H1 (cell line): ENCODE measurements around the gene ZNF728. TPM values are rescaled to one million over a fixed set of nuclear protein-coding genes. Genes with fewer than 3 reads are reported as not detected.

Experiments
- CTCF ChIA-PET: fragments of 300-600 bp; sonication (Branson Sonifier 250); formaldehyde crosslinking; loops from one replicate; lab custom pipeline; 2021; ENCODE audit not compliant: partially characterized antibody; lab: Charles Lee
- POLR2A ChIA-PET: fragments of 300-600 bp; sonication (Branson Sonifier 250); formaldehyde crosslinking; loops from one replicate; lab custom pipeline; 2021; ENCODE audit warnings: inconsistent platforms; ENCODE audit not compliant: partially characterized antibody; lab: Charles Lee
- DNase-seq, 2 experiments: peaks; one replicate each; pipeline versions ENCODE4 v3.0.0 to v3.0.0-alpha.2; 2010 to 2022; ENCODE audit warnings: low spot score in 2 of 2, low read depth in 1 of 2, mixed read lengths in 1 of 2
- FAIRE-seq: peaks from 2 replicates; lab custom pipeline; 2011; peaks lifted over from hg19 to GRCh38; lab: Jason Lieb, UNC
- H2AFZ ChIP-seq: 2 replicates; pipeline ENCODE4 v1.8.1; 2012; ENCODE audit warnings: low read length, inconsistent platforms
- H2AK5ac ChIP-seq: 2 replicates; pipeline ENCODE4 v1.6.1; 2013; ENCODE audit warnings: low read depth, low read length
- H2BK120ac ChIP-seq: replicated peaks from 2 replicates; pipeline ENCODE3; 2013; ENCODE audit warnings: low read depth, low read length, inconsistent platforms
- H2BK12ac ChIP-seq: 2 replicates; pipeline ENCODE4 v1.6.1; 2013; ENCODE audit warnings: low read depth, low read length
- H2BK15ac ChIP-seq: 2 replicates; pipeline ENCODE4 v1.6.1; 2013; ENCODE audit warnings: low read length
- H2BK20ac ChIP-seq: 2 replicates; pipeline ENCODE4 v1.6.1; 2013; ENCODE audit warnings: low read length
- H2BK5ac ChIP-seq: 2 replicates; pipeline ENCODE4 v1.6.1; 2013; ENCODE audit warnings: low read depth, low read length
- H3K14ac ChIP-seq: 2 replicates; pipeline ENCODE4 v1.6.1; 2013; ENCODE audit warnings: inconsistent platforms; ENCODE audit not compliant: insufficient read length
- H3K18ac ChIP-seq: 2 replicates; pipeline ENCODE4 v1.6.1; 2013; ENCODE audit warnings: low read length; ENCODE audit errors: extremely low read depth
- H3K23ac ChIP-seq: 2 replicates; pipeline ENCODE4 v1.6.1; 2013; ENCODE audit warnings: inconsistent platforms; ENCODE audit not compliant: insufficient read length
- H3K23me2 ChIP-seq: 2 replicates; pipeline ENCODE4 v1.6.1; 2013; ENCODE audit warnings: low read depth, low read length
- H3K27ac ChIP-seq: 2 replicates; pipeline ENCODE4 v1.6.1; 2011; ENCODE audit warnings: low read depth, low read length, inconsistent platforms
- H3K27me3 ChIP-seq, 4 experiments: replicated peaks in 1 of 4; 1 replicate in 1 of 4; 2 replicates in 3 of 4; pipeline versions ENCODE4 v1.6.1 to v1.8.1; 2011 to 2013; ENCODE audit warnings: low read length in 3 of 4, mild to moderate bottlenecking in 3 of 4, inconsistent platforms in 2 of 4, mixed read lengths in 2 of 4, moderate library complexity in 1 of 4; ENCODE audit not compliant: control insufficient read depth in 3 of 4, insufficient read depth in 3 of 4; ENCODE audit errors: extremely low read depth in 1 of 4
- H3K36me3 ChIP-seq, 4 experiments: 2 replicates each; pipeline versions ENCODE4 v1.6.1 to v1.8.1; 2011 to 2013; ENCODE audit warnings: mild to moderate bottlenecking in 4 of 4, low read length in 3 of 4, moderate library complexity in 2 of 4, control low read depth in 1 of 4, inconsistent platforms in 1 of 4; ENCODE audit not compliant: insufficient read depth in 4 of 4, control insufficient read depth in 2 of 4
- H3K4ac ChIP-seq: replicated peaks from 2 replicates; pipeline ENCODE3; 2013; ENCODE audit warnings: low read length, low read depth, mixed read lengths, inconsistent platforms; ENCODE audit not compliant: insufficient read length
- H3K4me1 ChIP-seq, 4 experiments: replicated peaks in 1 of 4; 1 replicate in 1 of 4; 2 replicates in 3 of 4; pipeline versions ENCODE4 v1.6.1 to v1.8.1; 2011 to 2013; ENCODE audit warnings: low read length in 3 of 4, inconsistent platforms in 2 of 4, mixed read lengths in 1 of 4; ENCODE audit not compliant: insufficient read depth in 4 of 4, control insufficient read depth in 3 of 4
- H3K4me2 ChIP-seq, 2 experiments: 2 replicates each; pipeline versions ENCODE4 v1.6.1 to v1.8.1; 2011 to 2013; ENCODE audit warnings: low read depth in 2 of 2, low read length in 2 of 2, control low read depth in 1 of 2, inconsistent platforms in 1 of 2, mild to moderate bottlenecking in 1 of 2; ENCODE audit not compliant: insufficient read depth in 1 of 2
- H3K4me3 ChIP-seq, 4 experiments: fragments of 200-600, 300-600 bp in 1 of 4; sonication (generic), shearing (Covaris generic), sonication (Bioruptor Twin) in 1 of 4; 2 replicates each; pipeline versions ENCODE4 v1.5.1 to v1.8.1; 2011 to 2016; ENCODE audit warnings: low read length in 4 of 4, low read depth in 3 of 4, control low read depth in 2 of 4, inconsistent platforms in 2 of 4, mild to moderate bottlenecking in 2 of 4, mixed read lengths in 1 of 4, moderate library complexity in 1 of 4; ENCODE audit not compliant: insufficient read depth in 2 of 4; ENCODE audit errors: extremely low read depth in 1 of 4
- H3K56ac ChIP-seq: replicated peaks from 2 replicates; pipeline ENCODE3; 2013; ENCODE audit warnings: low read depth, mild to moderate bottlenecking, mixed read lengths, low read length, inconsistent platforms; ENCODE audit not compliant: insufficient read length
- H3K79me1 ChIP-seq: 2 replicates; pipeline ENCODE4 v1.6.1; 2013; ENCODE audit warnings: low read depth, low read length, control low read depth
- H3K79me2 ChIP-seq, 2 experiments: 2 replicates each; pipeline versions ENCODE4 v1.6.1 to v1.8.1; 2012 to 2013; ENCODE audit warnings: low read length in 2 of 2, mild to moderate bottlenecking in 2 of 2, inconsistent platforms in 1 of 2; ENCODE audit not compliant: insufficient read depth in 2 of 2, control insufficient read depth in 1 of 2
- H3K9ac ChIP-seq, 4 experiments: replicated peaks in 1 of 4; 1 replicate in 1 of 4; 2 replicates in 3 of 4; pipeline versions ENCODE4 v1.6.1 to v1.8.1; 2011 to 2013; ENCODE audit warnings: low read depth in 3 of 4, low read length in 3 of 4, control low read depth in 2 of 4, mild to moderate bottlenecking in 2 of 4, moderate library complexity in 2 of 4, inconsistent platforms in 1 of 4; ENCODE audit errors: extremely low read depth in 1 of 4
- H3K9me3 ChIP-seq, 2 experiments: 2 replicates each; pipeline versions ENCODE4 v1.6.1 to v1.8.1; 2012 to 2013; ENCODE audit warnings: mild to moderate bottlenecking in 2 of 2, moderate library complexity in 2 of 2, control low read depth in 1 of 2, inconsistent platforms in 1 of 2, low read depth in 1 of 2, low read length in 1 of 2, mixed read lengths in 1 of 2; ENCODE audit not compliant: insufficient read depth in 2 of 2
- H4K20me1 ChIP-seq, 2 experiments: replicated peaks in 1 of 2; 2 replicates each; pipeline versions ENCODE3 to v1.8.1; 2011 to 2013; ENCODE audit warnings: inconsistent platforms in 2 of 2, low read length in 2 of 2, mild to moderate bottlenecking in 1 of 2; ENCODE audit not compliant: insufficient read depth in 2 of 2, control insufficient read depth in 1 of 2
- H4K5ac ChIP-seq: 2 replicates; pipeline ENCODE4 v1.6.1; 2013; ENCODE audit warnings: low read length, low read depth, mixed read lengths, inconsistent platforms; ENCODE audit not compliant: insufficient read length
- H4K8ac ChIP-seq: 2 replicates; pipeline ENCODE4 v1.8.0; 2013; ENCODE audit warnings: mild to moderate bottlenecking, moderate library complexity, low read length, inconsistent platforms; ENCODE audit not compliant: insufficient read depth; ENCODE audit errors: extremely low read depth
- H4K91ac ChIP-seq: replicated peaks from 2 replicates; pipeline ENCODE3; 2013; ENCODE audit warnings: low read length, mixed read lengths, inconsistent platforms; ENCODE audit not compliant: insufficient read length
- ASH2L ChIP-seq: fragments of 200-600, 300-600 bp; sonication (generic); IDR thresholded peaks from one replicate; pipeline ENCODE4 v1.7.1; 2017; ENCODE audit warnings: low read length
- ATF2 ChIP-seq: IDR thresholded peaks from 2 replicates; pipeline ENCODE4 v1.6.1; 2012; ENCODE audit warnings: low read length, inconsistent platforms
- ATF3 ChIP-seq: IDR thresholded peaks from 2 replicates; pipeline ENCODE4 v1.6.1; 2011; ENCODE audit warnings: low read depth, mild to moderate bottlenecking, low read length; ENCODE audit not compliant: insufficient read depth
- BCL11A ChIP-seq, 2 experiments: IDR thresholded peaks; one replicate each; pipeline ENCODE4 v1.6.1; 2011; ENCODE audit warnings: low read depth in 2 of 2, low read length in 2 of 2, mild to moderate bottlenecking in 2 of 2
- CBX8 ChIP-seq: fragments of 300-800, 300-1000 bp; sonication (generic); IDR thresholded peaks from 2 replicates; pipeline ENCODE4 v1.7.1; 2016; ENCODE audit warnings: low read depth, low read length, borderline replicate concordance
- CTBP2 ChIP-seq: IDR thresholded peaks from 2 replicates; pipeline ENCODE4 v1.7.0; 2011; ENCODE audit warnings: borderline replicate concordance, mild to moderate bottlenecking, moderate library complexity, mixed read lengths, low read length; ENCODE audit not compliant: insufficient read depth, insufficient read length
- HDAC2 ChIP-seq, 2 experiments: fragments of 300-600 bp in 1 of 2; sonication (generic) in 1 of 2; IDR thresholded peaks; 2 replicates each; pipeline ENCODE4 v1.6.1; 2011 to 2012; ENCODE audit warnings: low read depth in 2 of 2, low read length in 2 of 2, mild to moderate bottlenecking in 2 of 2, moderate library complexity in 2 of 2, borderline replicate concordance in 1 of 2, inconsistent platforms in 1 of 2
- JUND ChIP-seq: IDR thresholded peaks from 2 replicates; pipeline ENCODE4 v1.6.1; 2011; ENCODE audit warnings: mild to moderate bottlenecking, improper control_type of control experiment, low read length
- SIN3A ChIP-seq, 2 experiments: IDR thresholded peaks in 1 of 2; conservative IDR thresholded peaks in 1 of 2; 2 replicates each; pipeline ENCODE4 v1.6.1; 2011 to 2012; ENCODE audit warnings: low read length in 2 of 2, improper control_type of control experiment in 1 of 2, low read depth in 1 of 2, mild to moderate bottlenecking in 1 of 2
- SP1 ChIP-seq: IDR thresholded peaks from 2 replicates; pipeline ENCODE4 v1.6.1; 2011; ENCODE audit warnings: low read depth, low read length
- SP2 ChIP-seq: IDR thresholded peaks from 2 replicates; pipeline ENCODE4 v1.6.1; 2012; ENCODE audit warnings: mild to moderate bottlenecking, low read length, inconsistent platforms
- SRF ChIP-seq: IDR thresholded peaks from 2 replicates; pipeline ENCODE4 v1.6.1; 2011; ENCODE audit warnings: mild to moderate bottlenecking, low read depth, low read length, moderate library complexity
- TEAD4 ChIP-seq: IDR thresholded peaks from 2 replicates; pipeline ENCODE4 v1.6.1; 2012; ENCODE audit warnings: low read depth, low read length, inconsistent platforms, mixed read lengths
- polyA plus RNA-seq, 7 experiments: library from polyadenylated mRNA; depleted of rRNA in 3 of 7; stranded (reverse) in 5 of 7; unstranded in 2 of 7; fragments of >200 nt in 5 of 7; fragments of 200-250 nt in 2 of 7; gene quantifications; 1 replicate in 5 of 7; 2 replicates in 1 of 7; 4 replicates in 1 of 7; pipeline versions ENCODE4 v1.2.1 to v1.2.3, GENCODE V29; 2011 to 2013; ENCODE audit warnings: missing spikeins in 2 of 7, mixed read lengths in 2 of 7
- total RNA-seq: library from RNA; stranded (reverse); fragmentation: NEBNext Ultra II Directional; extraction: Animal tissue kit (Norgen Biotek cat#: 25700); gene quantifications from 2 replicates; pipeline ENCODE4 v1.2.1, GENCODE V29; 2021

Gene ZNF728
- total and polyA plus RNA-seq, 2 of the 8 experiments (the other 6 are each of a cell fraction or from before 2014, with no cell fraction given) = not detected

- Histone ChIP-seq H3K4me2 (no peak overlapping the region), H4K20me1 (no peaks in the 10 kb centered on the region), H3K23ac (no peak overlapping the region), H4K5ac (no peak overlapping the region), H2BK120ac (no peak overlapping the region), H3K4me3 (no peak overlapping the region), H4K91ac (no peak overlapping the region), H3K27ac (no peak overlapping the region), H3K4ac (no peak overlapping the region), H2BK12ac (no peak overlapping the region), H3K27me3 (no peaks in the 10 kb centered on the region), H3K9ac (no peak overlapping the region), H2BK15ac (no peak overlapping the region), H3K9me3 (peaks cover 60 to 88% of the 10 kb centered on the region in 2 experiments), H2AK5ac (no peak overlapping the region), H2BK20ac (no peak overlapping the region), H3K23me2 (no peaks in the 10 kb centered on the region), H4K8ac (no peak overlapping the region), H3K79me1 (no peaks in the 10 kb centered on the region), H2AFZ (no peak overlapping the region), H3K18ac (no peak overlapping the region), H3K79me2 (no peaks in the 10 kb centered on the region), H3K56ac (no peak overlapping the region), H2BK5ac (no peak overlapping the region), H3K36me3 (no peaks in the 10 kb centered on the region), H3K14ac (no peak overlapping the region), H3K4me1 (no peaks in the 10 kb centered on the region)
- FAIRE-seq (no peak), DNase-seq (no peak)
- POLR2A ChIA-PET = no interaction called here
- CTCF ChIA-PET = no interaction called here
- TF ChIP-seq HDAC2 (IDR thresholded peaks at IDR 0.05; ENCODE audit: borderline replicate concordance in 1 of 2, low read depth in 2 of 2, low read length in 2 of 2) (no peak), SP2 (no peak), ATF3 (no peak), ASH2L (no peak), CBX8 (no peak), SIN3A (conservative IDR thresholded peaks at IDR 0.05 in 1 of 2, IDR thresholded peaks at IDR 0.05 in 1 of 2; ENCODE audit: low read depth in 1 of 2, low read length in 2 of 2) (no peak), SP1 (no peak), JUND (no peak), BCL11A (IDR thresholded peaks at IDR 0.05; ENCODE audit: low read depth in 2 of 2, low read length in 2 of 2) (no peak), SRF (no peak), TEAD4 (no peak), ATF2 (no peak), CTBP2 (no peak)
Measured at GRCh38 chr19:23015660-23016059, 12.7 kb upstream of the ZNF728 start.
